VCaP (cell line): Measurements from ENCODE around the gene STMP1.

ENCODE experiments used
- H3K27ac ChIP-seq: fragments of 450-650 bp; 2 replicates; pipeline ENCODE4 v1.5.1; 2017
- CTCF ChIP-seq: fragments of 450-650 bp; conservative IDR thresholded peaks from 2 replicates; pipeline ENCODE4 v1.5.1; 2017; ENCODE audit warnings: mild to moderate bottlenecking, moderate library complexity

Gene STMP1

GRCh38 chr7:135644154-135644553 is 18.2 kb upstream of the STMP1 start:
- TF ChIP-seq CTCF, result no peak
- H3K27ac ChIP-seq, result no peak overlapping the region

- H3K27ac ChIP-seq, result no peak overlapping the region
- no peak for TF ChIP-seq CTCF
Measured at GRCh38 chr7:135644729-135645128, 17.6 kb upstream of the STMP1 start.

- TF ChIP-seq CTCF, result peak; percentile 90
- no peak overlapping the region for H3K27ac ChIP-seq
Measured at GRCh38 chr7:135645296-135645904, 16.9 kb upstream of the STMP1 start.

- no peak overlapping the region for H3K27ac ChIP-seq
- TF ChIP-seq CTCF, result no peak
Measured at GRCh38 chr7:135647755-135648154, 14.6 kb upstream of the STMP1 start.

- no peak for TF ChIP-seq CTCF
Measured at GRCh38 chr7:135648235-135648634, 14.1 kb upstream of the STMP1 start.

GRCh38 chr7:135650831-135651573 is 11.3 kb upstream of the STMP1 start:
- no peak overlapping the region for H3K27ac ChIP-seq
- TF ChIP-seq CTCF, result no peak

More at GRCh38 chr7:135648235-135648634, 14.1 kb upstream of the STMP1 start:
- H3K27ac ChIP-seq, result no peak overlapping the region

GRCh38 chr7:135653340-135654080 is 8.8 kb upstream of the STMP1 start:
- H3K27ac ChIP-seq, result no peak overlapping the region
- no peak for TF ChIP-seq CTCF
